Articular chondrocyte of knee joint (primary cell): Measurements from ENCODE around the gene GBE1. TPM values are rescaled to one million over a fixed set of nuclear protein-coding genes. Genes with fewer than 3 reads are reported as not detected.

ENCODE experiments used
- small RNA-seq: library from RNA; depleted of rRNA; stranded (forward); fragments of <200 nt; gene quantifications from one replicate; pipeline ENCODE3, GENCODE V24; 2012
- total RNA-seq: library from RNA; depleted of rRNA; stranded (reverse); fragments of >200 nt; gene quantifications from 2 replicates; pipeline ENCODE4 v1.2.3, GENCODE V29; 2012

The GBE1 gene
- 190 and 198 TPM in 2 replicates for total RNA-seq

DNA sequence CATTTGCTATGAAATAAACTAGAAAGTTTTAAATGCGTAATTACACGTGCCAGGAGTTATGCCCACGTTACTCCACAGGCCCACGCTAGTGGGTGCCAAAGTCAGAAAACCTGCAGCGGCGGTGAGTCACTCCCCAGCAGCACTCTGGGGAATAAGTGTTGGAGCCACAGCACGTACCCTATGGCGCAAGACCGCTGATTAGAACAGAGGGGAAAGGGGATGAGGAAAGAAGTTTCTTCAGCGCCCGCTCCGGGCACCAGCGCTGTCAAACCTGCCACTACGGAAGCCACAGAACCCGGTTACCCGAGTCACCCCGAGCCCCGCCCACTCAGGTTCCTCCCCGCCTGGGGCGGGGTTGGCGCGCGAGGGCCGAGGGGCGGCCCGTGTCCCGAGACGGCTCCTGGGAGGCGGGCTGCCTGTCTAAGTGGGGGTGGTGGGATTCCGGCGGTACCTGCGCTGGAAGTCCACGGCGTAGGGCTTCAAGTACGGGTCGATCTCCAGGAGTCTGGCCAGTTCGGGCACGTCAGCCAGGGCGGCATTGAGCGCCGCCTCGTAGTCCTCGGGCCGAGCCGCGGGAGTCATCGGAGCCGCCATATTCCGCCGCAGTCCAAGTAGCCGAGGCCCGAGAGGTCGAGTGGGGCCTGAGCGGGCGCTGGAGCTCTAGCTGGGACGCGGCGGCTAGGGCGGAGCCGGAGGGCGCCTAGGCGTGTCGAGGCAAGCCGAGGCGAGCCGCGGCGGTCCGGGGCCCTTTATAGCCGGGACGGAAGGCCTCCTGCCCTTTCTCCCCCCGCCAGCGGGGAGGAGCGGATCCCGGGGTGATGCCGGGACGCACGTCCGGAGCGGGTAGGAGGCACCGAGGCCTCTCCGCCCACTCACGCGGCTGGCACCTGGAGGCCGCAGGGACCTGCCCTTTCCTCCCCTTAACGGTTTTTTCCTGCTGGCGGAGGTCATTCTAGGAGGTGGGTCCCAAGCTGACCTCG, at the start of gene GBE1:
Gene GBE1, minus strand, starts transcription at position 722 of the 980 bp plus-strand sequence. Its CDS starts 128 bp downstream, at position 594.

Small RNA genes lying within 50 kb of the gene (small RNA-seq; reads per million reads assigned to genes)
- gene AC017015.1 (not detected), gene RNU2-28P (not detected)
